Measurements from ENCODE around the gene TMEM134. TPM values are rescaled to one million over a fixed set of nuclear protein-coding genes. Genes with fewer than 3 reads are reported as not detected.

The TMEM134 gene
- total and polyA plus RNA-seq, 10 of the 15 experiments (the other 5 are each of a cell fraction or from before 2014, with no cell fraction given): 1.6 to 93.8 (median 27.8) TPM

- TF ChIP-seq ETV6 (conservative IDR thresholded peaks at IDR 0.05 in 1 of 2, IDR thresholded peaks at IDR 0.05 in 1 of 2; ENCODE audit: borderline replicate concordance in 1 of 2, low read depth in 1 of 2): no peak
- TF ChIP-seq PAX8 (IDR thresholded peaks at IDR 0.05): no peak
- TF ChIP-seq REST (IDR thresholded peaks at IDR 0.05; ENCODE audit: low read depth, low read length): no peak
- TF ChIP-seq IKZF2 (IDR thresholded peaks at IDR 0.05): peak; percentile 71 to 84
- TF ChIP-seq ZNF687 (IDR thresholded peaks at IDR 0.05): peak; percentile 71
- TF ChIP-seq IRF5 (IDR thresholded peaks at IDR 0.05; ENCODE audit: borderline replicate concordance): no peak
- TF ChIP-seq SUPT20H (IDR thresholded peaks at IDR 0.05; ENCODE audit: borderline replicate concordance, control insufficient read depth, low read depth, low read length): no peak
- TF ChIP-seq ZNF592 (IDR thresholded peaks at IDR 0.05): no peak
- TF ChIP-seq POLR2AphosphoS2 (IDR thresholded peaks at IDR 0.05; ENCODE audit: low read depth, low read length): no peak
- no peak for TF ChIP-seq GABPA (IDR thresholded peaks at IDR 0.05; ENCODE audit: low read depth)
- no peak for TF ChIP-seq HDAC6 (IDR thresholded peaks at IDR 0.05; ENCODE audit: unreplicated experiment)
- TF ChIP-seq YY1 (IDR thresholded peaks at IDR 0.05; ENCODE audit: low read depth, low read length): peak; percentile 82
- TF ChIP-seq DPF2 (IDR thresholded peaks at IDR 0.05): peak; percentile 62
- peak; percentile 16; the same call in 1 of the 2 replicates for TF ChIP-seq CREM (IDR thresholded peaks at IDR 0.05; ENCODE audit: low read depth)
Measured at GRCh38 chr11:67505605-67506396, 36.8 kb upstream of the TMEM134 start (continued).

Measured in GM12878 (cell line).